Stomach (tissue), 9 donors: ENCODE results near the gene TMEM255B. TPM values are rescaled to one million over a fixed set of nuclear protein-coding genes. Genes with fewer than 3 reads are reported as not detected.

Source experiments
- DNase-seq, 2 donors: peaks; one replicate each; pipeline versions ENCODE4 v3.0.0 to v3.0.0-alpha.2; 2013 to 2019
- H3K27ac ChIP-seq, 5 donors: fragments of 200-600 bp in 4 of 5; sonication (generic) in 4 of 5; one replicate each; pipeline ENCODE4 v1.5.1; 2013 to 2019; ENCODE audit warnings: mild to moderate bottlenecking in 1 of 5, moderate library complexity in 1 of 5
- H3K27me3 ChIP-seq, 3 donors: fragments of 200-600 bp; sonication (generic); one replicate each; pipeline ENCODE4 v1.5.1; 2017 to 2019; ENCODE audit warnings: mixed run types in 1 of 3
- H3K36me3 ChIP-seq, 4 donors: fragments of 200-600 bp; sonication (generic); 1 replicate in 3 of 4; 2 replicates in 1 of 4; pipeline ENCODE4 v1.5.1; 2016 to 2019
- H3K4me1 ChIP-seq, 4 donors: fragments of 200-600 bp; sonication (generic); one replicate each; pipeline ENCODE4 v1.5.1; 2016 to 2019
- H3K4me3 ChIP-seq, 4 donors: fragments of 200-600 bp; sonication (generic) in 3 of 4; one replicate each; pipeline ENCODE4 v1.5.1; 2016 to 2019; ENCODE audit warnings: mild to moderate bottlenecking in 1 of 4
- H3K9me3 ChIP-seq, 4 donors: fragments of 200-600 bp; sonication (generic); one replicate each; pipeline ENCODE4 v1.5.1; 2016 to 2019
- CTCF ChIP-seq, 7 experiments: fragments of 450-650 bp in 4 of 7; fragments of 200-600 bp in 3 of 7; sonication (generic) in 3 of 7; IDR thresholded peaks; one replicate each; pipeline ENCODE4 v1.5.1; 2016 to 2019; ENCODE audit warnings: antibody characterized with exemption in 7 of 7, control low read depth in 2 of 7, mild to moderate bottlenecking in 1 of 7
- EP300 ChIP-seq: sonication (generic); formaldehyde crosslinking; IDR thresholded peaks from one replicate; pipeline ENCODE4 v1.6.1; 2017; ENCODE audit warnings: antibody characterized with exemption
- POLR2A ChIP-seq, 4 donors: fragments of 450-650 bp; IDR thresholded peaks; one replicate each; pipeline ENCODE4 v1.6.1; 2016; ENCODE audit warnings: antibody characterized with exemption in 4 of 4, control low read depth in 2 of 4, mild to moderate bottlenecking in 1 of 4, moderate library complexity in 1 of 4
- POLR2AphosphoS5 ChIP-seq, 3 donors: sonication (generic); formaldehyde crosslinking; IDR thresholded peaks; one replicate each; pipeline ENCODE4 v1.6.1; 2016; ENCODE audit warnings: antibody characterized with exemption in 3 of 3
- WGBS, 5 donors: extraction: QIAGEN DNeasy Blood & Tissue Kit in 3 of 5; methylation state at CpG; one replicate each; pipeline versions ENCODE4 v1.1.5 to v1.1.7; 2013 to 2018; 5-methylcytosine and 5-hydroxymethylcytosine counted together
- intact Hi-C: fragments of 100-400 bp; cut with DNase I; formaldehyde crosslinking; loops from one replicate; pipeline ENCODE4 v1.15.1; 2023; ENCODE audit warnings: low total_unique reads
- polyA plus RNA-seq, 3 donors: library from polyadenylated mRNA; stranded (reverse); fragments of 200-250 nt; gene quantifications; one replicate each; pipeline ENCODE4 v1.2.3, GENCODE V29; 2013
- total RNA-seq, 5 donors: library from RNA; depleted of rRNA; stranded (reverse); fragments of >200 nt; gene quantifications; one replicate each; pipeline versions ENCODE4 v1.1.0 to v1.2.3, GENCODE V29; 2014 to 2016
- donor health status: healthy with polysubstance abuse.
- donor health status: Bipolar disorder and iron deficiency.
- donor health status: healthy.

The TMEM255B gene
- total and polyA plus RNA-seq, 8 donors: 1.3 to 7.9 (median 4.6) TPM; not detected in 1

GRCh38 chr13:113804703-113805430 lies 45.8 kb downstream of the TMEM255B start:
- H3K27ac ChIP-seq: no peak overlapping the region
- WGBS, 5 donors: 88 to 94% (median 90%) methylated on average over 15 to 39 of the region's 39 CpGs
- peaks cover 0 to 19% (median 10%) of the 10 kb centered on the region in 4 donors for H3K9me3 ChIP-seq
- no peak for TF ChIP-seq CTCF (IDR thresholded peaks at IDR 0.05)
- TF ChIP-seq EP300: no peak
- TF ChIP-seq POLR2AphosphoS5 (IDR thresholded peaks at IDR 0.05): no peak
- TF ChIP-seq POLR2A (IDR thresholded peaks at IDR 0.05): no peak
- H3K36me3 ChIP-seq: no peaks in the 10 kb centered on the region
- DNase-seq: no peak
- H3K4me1 ChIP-seq: peaks cover 0 to 13% (median 11%) of the 10 kb centered on the region in 4 donors
- no peak overlapping the region for H3K4me3 ChIP-seq
- intact Hi-C loops: no loop called here
- H3K27me3 ChIP-seq: peaks cover 0 to 11% (median 0%) of the 10 kb centered on the region in 3 donors

DNA sequence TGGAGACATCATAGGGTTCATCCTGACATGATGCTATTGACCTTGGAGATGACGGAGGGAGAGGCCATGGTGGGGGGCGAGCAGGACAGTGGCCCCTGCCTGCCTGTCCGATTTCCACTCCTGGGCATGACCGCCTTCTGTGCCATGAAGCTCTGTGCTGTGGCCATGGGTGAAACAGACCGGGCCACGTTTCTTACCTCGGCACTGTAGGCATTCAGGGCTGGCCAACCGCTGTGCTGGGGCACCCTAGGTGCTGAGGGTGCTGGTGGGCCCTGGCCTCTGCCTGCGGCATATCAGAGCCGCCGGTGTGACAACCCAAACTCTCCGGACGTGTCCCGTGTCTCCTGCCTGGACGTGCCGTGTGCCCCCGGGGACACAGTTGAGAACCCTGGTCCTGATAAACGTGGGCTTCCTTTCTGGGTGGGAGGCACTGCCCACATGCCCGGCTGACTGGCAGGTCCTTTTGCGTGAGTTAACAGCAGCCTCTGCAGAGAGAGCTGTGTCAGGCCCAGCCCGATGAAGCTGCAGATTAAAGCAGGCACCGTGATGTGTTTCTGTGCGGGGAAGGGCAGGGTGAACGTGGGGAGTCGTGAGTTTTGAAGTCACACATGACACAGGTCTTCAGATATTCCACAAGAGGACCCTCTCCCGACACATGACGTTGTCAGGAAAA lies 46.5 kb downstream of the TMEM255B start:
- peaks cover 0 to 8% (median 0%) of the 10 kb centered on the region in 3 donors for H3K27me3 ChIP-seq
- no peak overlapping the region for H3K27ac ChIP-seq
- H3K36me3 ChIP-seq: no peaks in the 10 kb centered on the region
- WGBS, 5 donors: 89 to 95% (median 92%) methylated on average over 14 to 27 of the region's 27 CpGs
- no peak for DNase-seq
- intact Hi-C loops: no loop called here
- TF ChIP-seq EP300 (no peak), CTCF (IDR thresholded peaks at IDR 0.05) (no peak), POLR2A (IDR thresholded peaks at IDR 0.05) (no peak), POLR2AphosphoS5 (IDR thresholded peaks at IDR 0.05) (no peak)
- H3K4me3 ChIP-seq: no peak overlapping the region
- peaks cover 0 to 19% (median 10%) of the 10 kb centered on the region in 4 donors for H3K9me3 ChIP-seq
- peaks cover 0 to 13% (median 11%) of the 10 kb centered on the region in 4 donors for H3K4me1 ChIP-seq

DNA sequence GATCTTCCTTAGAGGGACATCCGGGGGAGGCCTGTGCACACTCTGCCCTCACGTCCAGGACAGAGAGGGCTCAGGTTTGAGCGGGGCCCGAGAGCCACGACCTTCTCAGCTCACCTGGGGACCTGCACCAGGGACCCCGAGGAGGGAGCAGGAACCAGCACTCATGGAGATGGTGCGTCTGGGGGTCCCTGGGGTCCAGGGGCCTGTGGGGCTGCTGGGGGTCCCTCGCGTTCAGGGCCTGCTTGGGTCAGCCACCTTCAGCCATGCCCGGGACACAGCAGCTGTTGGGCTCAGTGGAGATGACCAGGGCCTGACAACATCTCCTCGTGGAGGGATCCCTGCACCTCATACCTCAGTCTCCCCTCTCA lies 47.1 kb downstream of the TMEM255B start:
- DNase-seq: no peak

GRCh38 chr13:113806526-113806925 lies 47.5 kb downstream of the TMEM255B start:
- H3K4me3 ChIP-seq: no peak overlapping the region
- intact Hi-C loops: no loop called here
- H3K27me3 ChIP-seq: peaks cover 0 to 7% (median 0%) of the 10 kb centered on the region in 3 donors
- H3K9me3 ChIP-seq: peaks cover 0 to 19% (median 10%) of the 10 kb centered on the region in 4 donors
- TF ChIP-seq CTCF (IDR thresholded peaks at IDR 0.05) (no peak), POLR2AphosphoS5 (IDR thresholded peaks at IDR 0.05) (no peak), EP300 (no peak), POLR2A (IDR thresholded peaks at IDR 0.05) (no peak)
- H3K27ac ChIP-seq: no peak overlapping the region
- DNase-seq: no peak
- WGBS, 5 donors: 86 to 92% (median 89%) methylated on average over 12 to 13 of the region's 13 CpGs
- H3K36me3 ChIP-seq: peaks cover 0 to under 1% (median 0%) of the 10 kb centered on the region in 4 donors
- peaks cover 0 to 13% (median 10%) of the 10 kb centered on the region in 4 donors for H3K4me1 ChIP-seq

More for the DNA sequence above, 47.1 kb downstream of the TMEM255B start:
- intact Hi-C loops: no loop called here
- peaks cover 0 to 7% (median 0%) of the 10 kb centered on the region in 3 donors for H3K27me3 ChIP-seq
- no peak overlapping the region for H3K27ac ChIP-seq
- no peak overlapping the region for H3K4me3 ChIP-seq
- H3K4me1 ChIP-seq: peaks cover 0 to 13% (median 11%) of the 10 kb centered on the region in 4 donors
- H3K9me3 ChIP-seq: peaks cover 0 to 19% (median 10%) of the 10 kb centered on the region in 4 donors
- no peaks in the 10 kb centered on the region for H3K36me3 ChIP-seq
- TF ChIP-seq EP300 (no peak), POLR2AphosphoS5 (IDR thresholded peaks at IDR 0.05) (no peak)
- WGBS, 5 donors: 88 to 96% (median 90%) methylated on average over 6 to 11 of the region's 11 CpGs
